CD4-positive, alpha-beta T cell treated with Interleukin-6 at 100 ng/mL for 8 hours (primary cell): Measurements from ENCODE around the gene RPL31.

Experiments
- DNase-seq: peaks from one replicate; pipeline ENCODE4 v3.0.0-alpha.2; 2020; ENCODE audit warnings: mixed read lengths, low spot score

Gene RPL31

GRCh38 chr2:101001691-101002561 lies at the start of gene RPL31:
Gene RPL31, plus strand, starts transcription at chr2:101002289. Its CDS starts 413 bp downstream, at chr2:101002702.
- DNase-seq, result peak; percentile 96

DNA sequence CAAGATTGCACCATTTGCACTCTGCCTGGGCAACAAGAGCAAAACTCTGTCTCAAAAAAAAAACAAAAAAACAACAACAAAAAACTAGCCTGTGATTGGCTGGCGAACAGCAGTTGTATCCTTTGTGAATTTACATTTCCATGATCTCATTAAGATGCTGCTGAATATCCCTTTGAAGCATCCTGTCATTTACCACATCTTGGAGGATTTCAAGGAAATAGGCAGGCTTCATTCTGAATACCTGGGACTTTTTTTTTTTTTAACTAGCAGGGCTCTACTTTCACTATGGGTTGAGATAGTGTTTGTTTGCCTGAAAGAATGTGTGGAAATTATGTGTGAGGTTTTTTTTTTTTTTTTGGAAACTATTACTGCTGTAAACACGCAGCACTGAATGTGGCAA lies 49.6 kb upstream of the RPL31 start:
- DNase-seq, result no peak

GRCh38 chr2:100953406-100954043 lies 48.6 kb upstream of the RPL31 start:
- DNase-seq, result no peak

DNA sequence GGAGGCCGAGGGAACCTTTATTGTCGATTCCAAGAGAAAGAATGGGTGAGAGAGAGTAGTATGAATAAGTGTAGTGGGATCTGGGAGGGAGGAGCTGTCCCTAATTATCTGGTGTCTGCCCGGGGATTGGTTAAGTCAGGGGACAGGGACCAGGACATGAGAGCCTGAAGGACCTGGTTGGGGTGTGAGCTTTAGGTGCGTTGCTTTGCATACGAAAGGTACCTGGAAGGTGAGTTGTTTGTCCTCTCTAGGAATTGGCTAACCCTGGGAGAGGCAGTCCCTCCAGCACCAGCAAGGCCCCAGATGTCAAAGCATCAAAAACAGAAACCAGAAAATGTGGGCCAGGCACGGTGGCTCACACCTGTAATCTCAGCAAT lies 48.1 kb upstream of the RPL31 start:
- no peak for DNase-seq

- DNase-seq, result no peak
Measured at GRCh38 chr2:100955226-100955625, 46.9 kb upstream of the RPL31 start.

DNA sequence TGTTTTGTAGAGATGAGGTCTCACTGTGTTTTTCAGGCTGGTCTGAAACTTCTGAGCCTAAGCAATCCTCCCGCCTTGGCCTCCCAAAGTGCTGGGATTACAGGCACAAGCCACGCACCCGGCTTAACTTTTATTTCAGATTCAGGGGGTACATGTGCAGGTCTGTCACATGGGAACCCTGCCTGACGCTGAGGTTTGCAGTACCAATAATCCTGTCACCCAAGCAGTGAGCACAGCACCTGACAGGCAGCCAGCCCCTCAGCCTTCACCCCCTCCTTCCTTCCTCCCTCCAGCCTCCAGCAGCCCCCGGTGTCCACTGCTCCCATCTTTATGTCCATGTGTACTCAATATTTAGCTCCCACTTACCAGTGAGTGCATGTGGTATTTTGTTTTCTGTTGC lies 46.0 kb upstream of the RPL31 start:
- no peak for DNase-seq

DNA sequence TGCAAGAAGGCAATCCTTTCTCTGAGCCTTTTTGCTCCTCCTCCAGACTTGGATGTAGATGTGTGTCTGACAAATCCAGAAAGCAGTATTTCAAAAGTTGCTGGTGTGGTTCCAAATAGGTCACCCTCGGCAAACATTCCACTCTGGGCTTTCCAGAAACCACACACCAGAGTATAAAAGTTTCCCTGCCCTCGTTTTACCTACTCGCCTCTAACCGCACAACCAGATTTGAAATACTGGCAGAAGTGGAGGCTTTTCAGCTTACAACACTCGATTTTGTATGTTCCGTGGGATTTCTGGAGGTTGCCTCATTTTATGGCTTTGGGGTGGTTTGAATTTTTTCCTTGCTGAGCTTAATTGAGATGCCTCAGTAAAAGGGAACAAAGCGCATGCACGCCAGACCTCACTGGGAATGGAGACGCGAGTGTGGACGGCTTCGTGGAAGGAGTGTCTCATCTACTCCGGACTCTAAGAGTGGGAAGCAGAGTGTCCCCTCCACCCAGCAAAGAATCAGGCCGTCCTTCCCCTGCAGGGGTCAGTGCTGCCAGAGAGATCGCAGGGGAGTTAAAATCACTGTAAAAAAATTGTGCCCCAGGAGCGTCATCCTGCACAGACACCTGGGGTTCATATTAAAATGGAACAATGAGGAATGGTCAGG lies 44.0 kb upstream of the RPL31 start:
- no peak for DNase-seq

DNA sequence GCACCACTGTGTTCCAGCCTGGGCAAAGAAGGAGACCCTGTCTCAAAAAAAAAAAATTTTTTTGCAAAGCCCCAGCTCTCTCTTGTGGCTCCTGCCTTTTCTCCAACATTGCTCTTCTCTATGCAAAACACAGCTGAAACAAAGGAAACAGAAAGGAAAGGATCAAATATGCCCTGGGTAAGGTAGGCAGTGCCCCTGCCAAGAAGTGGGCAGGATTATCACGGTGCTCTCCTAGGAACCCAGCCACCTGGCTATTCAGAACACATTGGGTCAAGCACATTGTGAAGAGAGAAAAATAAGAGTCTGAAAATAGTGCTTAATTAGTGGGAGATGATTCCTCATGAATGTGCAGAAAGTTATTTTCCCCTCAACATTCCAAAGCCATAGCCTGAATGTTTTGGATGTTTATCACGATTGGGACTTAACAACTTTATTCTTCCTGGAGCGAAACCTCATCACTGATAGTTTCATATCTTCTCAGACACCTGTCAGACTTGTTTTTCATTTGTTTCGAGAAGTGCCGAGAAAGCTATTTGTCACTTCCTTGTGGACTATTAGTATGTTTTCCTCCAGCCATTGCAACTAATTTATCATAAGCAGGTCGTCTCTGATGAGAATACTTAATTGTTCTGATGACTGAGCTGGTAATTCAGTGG lies 42.7 kb upstream of the RPL31 start:
- no peak for DNase-seq

GRCh38 chr2:100960688-100961087 lies 41.4 kb upstream of the RPL31 start:
- DNase-seq, result no peak

DNA sequence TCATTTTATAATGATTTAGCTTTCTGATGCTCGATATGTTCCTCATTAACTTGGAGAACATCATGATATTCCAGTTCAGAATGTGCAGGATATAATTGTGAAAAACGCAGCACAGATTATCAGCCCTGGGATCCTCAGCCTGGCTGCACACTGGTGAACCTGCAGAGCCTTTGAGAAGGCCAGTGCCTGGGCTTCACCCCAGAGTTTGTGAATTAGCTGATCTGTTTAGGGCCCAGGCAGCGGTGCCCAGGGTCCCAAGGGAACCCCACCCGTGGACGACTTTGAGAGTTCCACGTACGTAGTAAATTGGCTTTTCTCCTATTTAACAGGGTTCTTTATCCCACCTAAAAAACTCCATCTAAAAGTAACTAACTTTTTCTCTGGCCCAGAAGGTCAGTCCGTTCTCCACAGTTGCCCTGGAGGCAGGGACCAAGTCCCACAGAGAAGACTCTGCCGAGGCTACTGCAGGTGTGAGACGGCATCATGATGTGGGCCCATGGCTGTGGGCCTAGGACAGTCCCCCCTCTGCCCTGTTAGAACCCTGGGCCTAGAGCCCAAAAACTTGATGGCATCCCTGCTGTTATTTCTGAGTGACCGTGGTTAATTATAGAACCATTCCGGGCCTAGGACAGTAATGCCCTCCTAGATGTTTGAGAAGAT lies 39.6 kb upstream of the RPL31 start:
- DNase-seq, result no peak

GRCh38 chr2:100963026-100963375 lies 39.1 kb upstream of the RPL31 start:
- DNase-seq, result no peak

DNA sequence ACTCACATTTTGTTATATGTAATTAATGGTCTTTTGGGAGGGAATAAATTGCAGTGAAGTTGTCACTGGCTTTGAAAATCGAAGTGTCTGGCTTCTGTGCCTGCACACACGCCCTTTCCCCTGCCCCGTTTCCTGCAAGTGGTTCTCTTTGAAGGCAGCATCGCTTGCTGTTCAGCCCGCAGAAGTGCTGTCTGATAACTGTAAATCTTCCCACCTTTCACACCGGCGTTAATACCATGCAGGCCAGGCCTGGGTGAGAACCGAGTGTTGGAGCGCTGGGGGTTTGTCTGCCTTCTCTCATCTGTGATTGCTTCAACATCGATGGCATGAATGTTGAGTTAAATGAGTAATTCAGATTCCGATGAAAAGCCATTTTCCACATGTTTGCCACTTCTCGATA lies 37.9 kb upstream of the RPL31 start:
- DNase-seq, result peak; percentile 15

- DNase-seq, result no peak
Measured at GRCh38 chr2:100964681-100965169, 37.4 kb upstream of the RPL31 start.

DNA sequence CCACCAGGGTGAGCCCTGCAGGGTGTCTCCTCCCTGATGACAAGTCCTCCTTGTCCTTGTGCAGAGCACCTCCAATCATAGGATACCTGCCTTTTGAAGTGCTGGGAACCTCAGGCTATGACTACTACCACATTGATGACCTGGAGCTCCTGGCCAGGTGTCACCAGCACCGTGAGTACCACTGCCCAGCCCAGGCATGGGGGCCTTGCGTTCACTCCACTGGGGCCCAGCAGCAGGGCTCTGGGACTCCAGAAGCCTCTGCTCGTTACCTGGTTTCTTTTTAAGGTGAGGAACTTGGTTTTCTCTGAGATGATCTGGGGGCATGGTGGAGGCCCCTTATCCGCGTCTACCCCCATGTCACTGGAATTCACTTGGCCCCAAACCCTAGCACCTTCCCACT lies 36.5 kb upstream of the RPL31 start:
- DNase-seq, result no peak

DNA sequence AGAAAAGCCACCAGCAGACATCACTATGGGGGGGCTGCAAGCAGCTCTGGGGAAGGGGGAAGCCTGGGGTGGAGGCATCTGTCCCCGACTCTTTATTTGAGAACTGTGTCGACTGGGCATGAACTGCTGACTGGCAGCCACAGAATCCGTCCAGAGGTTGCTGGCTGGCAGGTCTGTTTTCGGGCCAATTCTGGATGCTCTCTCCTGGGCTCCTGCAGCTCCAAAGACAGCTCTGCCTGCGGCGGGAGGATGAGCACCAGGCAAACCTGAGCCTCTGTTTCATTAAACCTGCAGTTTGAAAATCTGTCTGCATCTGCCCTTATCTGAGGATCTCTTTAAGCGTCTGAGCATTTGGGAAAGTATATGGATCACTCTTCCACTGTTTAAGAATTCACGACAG lies 34.4 kb upstream of the RPL31 start:
- DNase-seq, result no peak

DNA sequence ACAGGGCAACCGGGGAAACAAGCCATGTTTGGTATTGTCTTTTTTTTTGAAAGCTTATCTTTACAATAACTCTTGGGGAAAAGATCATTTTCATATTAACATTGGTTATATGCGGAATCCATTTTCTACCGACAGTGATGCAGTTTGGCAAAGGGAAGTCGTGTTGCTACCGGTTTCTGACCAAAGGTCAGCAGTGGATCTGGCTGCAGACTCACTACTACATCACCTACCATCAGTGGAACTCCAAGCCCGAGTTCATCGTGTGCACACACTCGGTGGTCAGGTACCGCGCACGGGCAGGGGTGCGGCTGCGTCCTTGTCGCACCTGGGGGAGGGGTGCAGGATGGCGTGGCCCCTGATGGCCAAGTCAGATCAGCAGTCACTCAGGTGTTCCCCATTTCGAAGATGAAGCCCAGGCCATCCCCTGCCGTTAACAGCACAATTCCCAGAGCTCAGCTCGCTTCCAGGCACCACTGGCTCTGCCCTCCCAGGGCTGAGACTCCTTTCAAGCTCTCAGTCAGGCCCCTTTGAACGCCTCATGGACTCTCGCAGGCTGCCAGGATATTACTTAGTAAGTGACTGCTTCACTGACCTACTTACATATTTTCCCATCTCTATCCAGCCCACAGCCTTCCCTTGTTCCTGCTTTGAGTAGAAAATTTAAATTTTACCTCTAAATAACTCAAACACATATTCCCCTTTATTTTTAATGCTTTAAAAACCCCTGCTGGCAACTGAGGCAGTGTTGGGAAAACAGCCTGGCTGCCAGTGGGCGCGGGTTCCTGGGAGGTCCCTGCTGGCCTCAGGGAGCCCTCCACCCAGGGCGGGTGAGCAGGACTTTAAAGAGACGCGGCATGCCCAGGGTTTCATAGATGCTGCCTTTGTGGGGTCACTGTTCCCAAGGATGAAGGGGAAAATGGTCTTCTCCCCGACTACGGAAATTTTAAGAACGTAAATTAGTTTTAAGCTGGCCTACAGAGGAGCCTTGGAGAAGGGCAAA lies 33.6 kb upstream of the RPL31 start:
- DNase-seq, result no peak

DNA sequence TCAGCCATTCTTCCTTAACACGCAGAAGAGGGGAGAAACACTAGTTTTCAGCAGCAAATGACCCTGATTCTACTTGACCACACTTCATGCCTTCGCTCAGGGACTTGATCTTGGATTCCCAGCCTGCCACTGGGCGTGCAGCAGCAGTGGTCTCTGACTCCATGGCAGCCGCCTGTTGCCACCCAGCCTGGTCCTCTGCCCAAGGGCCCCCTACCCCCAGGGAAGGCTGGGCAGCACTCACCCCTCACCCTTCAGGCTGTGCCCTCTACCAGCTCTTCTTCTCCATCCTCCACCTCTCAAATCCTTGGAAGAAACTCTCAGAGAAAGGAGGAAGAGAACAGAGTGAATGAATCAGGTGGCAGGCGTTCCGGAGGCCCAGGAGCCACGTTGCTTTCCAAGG lies 32.1 kb upstream of the RPL31 start:
- no peak for DNase-seq

GRCh38 chr2:100971221-100971620 lies 30.9 kb upstream of the RPL31 start:
- DNase-seq, result no peak

DNA sequence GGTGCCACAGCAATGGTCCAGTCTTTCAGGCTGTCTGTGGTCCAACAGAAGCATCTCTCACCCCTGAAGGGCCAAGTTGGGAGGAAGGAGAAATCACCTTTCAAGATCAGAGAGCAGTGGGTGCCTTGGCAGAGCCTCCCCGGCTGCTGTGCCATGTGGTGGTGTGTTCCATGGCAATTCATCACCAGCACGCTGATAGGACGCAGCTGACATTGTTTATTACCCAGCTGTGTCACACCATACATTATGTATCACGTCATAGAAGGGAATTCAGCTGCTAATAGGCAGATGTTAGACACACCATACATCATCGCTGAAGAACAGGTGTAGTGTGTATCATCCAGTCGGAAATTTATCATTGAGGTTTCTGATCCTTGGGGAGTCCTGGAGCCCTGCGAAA lies 29.6 kb upstream of the RPL31 start:
- no peak for DNase-seq

DNA sequence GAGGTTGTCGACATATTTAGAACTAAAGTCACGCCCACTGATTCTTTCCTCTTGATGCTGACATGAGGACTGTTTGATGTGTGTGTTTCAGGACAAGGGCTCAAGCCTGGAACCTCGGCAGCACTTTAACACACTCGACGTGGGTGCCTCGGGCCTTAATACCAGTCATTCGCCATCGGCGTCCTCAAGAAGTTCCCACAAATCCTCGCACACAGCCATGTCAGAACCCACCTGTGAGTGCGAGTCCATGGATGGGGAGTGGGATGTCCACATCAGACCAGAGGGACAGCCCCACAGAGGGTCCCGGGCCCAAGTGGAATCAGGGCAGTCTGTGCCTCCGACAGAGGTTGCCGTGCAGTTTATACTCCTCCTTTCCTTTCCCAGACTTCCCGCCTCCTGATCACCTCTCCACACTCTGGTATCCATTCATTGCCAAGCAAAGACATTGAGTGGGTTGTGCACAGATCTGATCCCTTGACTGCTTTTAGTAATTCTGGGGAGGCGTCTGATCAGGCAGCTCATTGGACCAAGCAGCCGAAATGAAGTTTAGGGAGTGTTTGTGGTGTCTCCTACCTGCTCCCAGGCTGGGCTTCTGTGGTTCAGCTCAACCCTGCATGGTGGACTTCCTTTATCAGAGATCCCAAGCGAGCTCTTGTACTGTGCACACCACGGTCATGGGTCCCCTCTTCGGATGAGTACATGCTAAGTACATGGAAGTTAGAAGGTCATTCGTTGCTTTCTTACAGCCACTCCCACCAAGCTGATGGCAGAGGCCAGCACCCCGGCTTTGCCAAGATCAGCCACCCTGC lies 27.2 kb upstream of the RPL31 start:
- no peak for DNase-seq
